HG03097 (cell line): ENCODE measurements around the gene RENBP.
A peak's percentile ranks its signal among the peaks of the same experiment; 100 is the strongest.

Source experiments
- ATAC-seq: cut with Tn5 transposase; IDR thresholded peaks from one replicate; pipeline ENCODE4 v1.9.1; 2021; ENCODE audit not compliant: unreplicated experiment, low FRiP score

Gene RENBP

DNA sequence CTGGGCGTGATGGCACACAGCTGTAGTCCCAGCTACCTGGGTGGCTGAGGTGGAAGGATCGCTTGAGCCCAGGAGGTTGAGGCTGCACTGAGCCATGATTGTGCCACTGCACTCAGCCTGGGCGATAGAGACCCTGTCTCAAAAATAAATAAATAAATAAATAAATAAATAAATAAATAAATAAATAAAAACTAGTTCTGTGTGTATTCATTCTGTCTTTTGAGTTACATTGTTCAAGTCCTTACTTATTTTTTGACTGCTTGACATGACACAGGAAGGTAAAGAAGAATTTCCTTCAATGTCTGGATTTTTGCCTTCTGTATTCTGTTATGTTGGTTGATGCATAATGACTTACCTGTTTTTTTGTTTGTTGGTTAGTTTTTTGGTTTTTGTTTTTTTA lies 7.4 kb downstream of the RENBP start:
- ATAC-seq, result no peak

GRCh38 chrX:153935326-153935851 lies 9.1 kb downstream of the RENBP start:
- ATAC-seq, result peak; percentile 6

DNA sequence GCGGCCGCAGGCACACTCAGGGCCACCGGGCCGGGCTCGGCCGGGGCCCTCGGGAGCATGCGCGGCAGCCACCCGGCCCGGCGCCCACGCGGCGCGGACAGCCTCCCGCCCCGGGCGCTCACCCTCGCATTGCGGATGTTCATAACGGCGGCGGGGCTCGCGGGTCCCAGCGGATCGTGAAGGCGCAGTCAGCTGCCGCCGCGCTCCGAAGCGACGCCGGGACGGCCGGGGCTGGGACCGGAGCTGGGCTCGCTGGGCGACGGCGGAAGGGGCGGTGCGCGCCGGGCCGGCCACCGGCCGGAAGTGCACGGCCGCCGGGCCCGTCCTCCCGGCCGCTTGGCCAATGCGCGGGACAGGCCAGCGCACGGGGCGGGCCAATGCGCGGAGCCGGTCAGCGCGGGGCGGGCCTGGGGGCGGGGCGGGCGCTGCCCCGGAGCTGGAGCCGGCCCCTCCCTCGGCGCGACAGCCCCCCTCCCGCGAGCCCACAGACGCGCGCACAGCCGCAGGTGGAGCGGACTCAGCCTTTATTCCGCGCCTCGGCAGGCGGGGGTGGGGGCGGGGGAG lies 9.6 kb downstream of the RENBP start, which contains the start of gene NAA10:
Gene NAA10, minus strand, starts transcription at position 276 of the 564 bp plus-strand sequence. Its CDS starts 133 bp downstream, at position 143.
- ATAC-seq, result peak; percentile 70

GRCh38 chrX:153934148-153934761 lies 10.2 kb downstream of the RENBP start:
- peak; percentile 9 for ATAC-seq

DNA sequence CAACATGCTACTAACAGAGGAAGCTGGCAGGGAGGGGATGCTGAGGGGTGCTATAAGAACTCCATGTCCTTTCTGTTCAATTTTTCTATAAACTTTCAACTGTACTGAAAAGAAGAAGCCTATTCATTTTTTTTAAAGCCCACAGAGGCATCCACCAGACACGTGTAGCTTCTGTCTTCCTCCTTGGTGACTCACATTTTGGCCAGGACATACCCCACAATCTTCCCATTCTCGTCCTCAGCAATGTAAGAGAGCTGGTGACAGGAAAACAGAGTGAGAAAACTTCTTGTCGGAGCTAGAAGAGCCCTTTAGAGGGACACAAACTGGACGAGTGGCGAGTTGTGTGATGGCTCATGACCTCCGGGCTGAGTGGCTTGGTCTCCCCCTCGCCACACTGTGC lies 10.7 kb downstream of the RENBP start:
- ATAC-seq, result no peak

DNA sequence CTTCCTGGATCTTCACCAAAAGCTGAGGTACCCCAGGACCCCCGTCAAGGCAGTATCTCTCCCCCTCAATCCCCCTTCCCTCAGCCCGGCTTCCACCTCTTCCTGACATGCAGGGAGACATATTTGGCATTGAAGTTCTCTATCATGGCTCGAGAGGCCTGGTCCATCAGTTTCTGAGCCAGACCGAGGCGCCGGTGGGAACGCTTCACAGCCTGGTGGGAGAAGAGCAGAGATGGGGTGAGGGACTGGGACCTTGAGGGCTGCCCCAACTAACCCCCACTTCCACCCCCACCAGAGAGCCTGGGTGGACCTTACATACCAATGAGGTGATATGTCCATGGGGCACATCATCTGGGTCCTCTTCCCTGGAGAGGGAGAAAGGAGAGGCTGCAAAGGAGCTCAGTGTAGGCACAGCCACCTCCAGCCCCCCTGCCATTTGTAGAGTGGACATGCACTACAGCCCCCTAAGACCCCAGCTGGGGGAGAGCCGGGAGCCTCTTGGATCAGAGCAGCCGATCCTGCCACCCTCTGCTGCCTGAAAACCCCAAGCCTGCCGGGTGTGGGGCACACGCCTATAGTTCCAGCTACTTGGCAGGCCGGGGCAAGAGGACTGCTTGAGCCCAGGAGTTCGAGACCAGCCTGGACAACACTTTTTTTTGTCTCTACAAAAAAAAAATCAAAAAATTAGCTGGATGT lies 12.1 kb downstream of the RENBP start:
- ATAC-seq, result no peak

GRCh38 chrX:153931748-153932147 lies 12.7 kb downstream of the RENBP start:
- no peak for ATAC-seq

DNA sequence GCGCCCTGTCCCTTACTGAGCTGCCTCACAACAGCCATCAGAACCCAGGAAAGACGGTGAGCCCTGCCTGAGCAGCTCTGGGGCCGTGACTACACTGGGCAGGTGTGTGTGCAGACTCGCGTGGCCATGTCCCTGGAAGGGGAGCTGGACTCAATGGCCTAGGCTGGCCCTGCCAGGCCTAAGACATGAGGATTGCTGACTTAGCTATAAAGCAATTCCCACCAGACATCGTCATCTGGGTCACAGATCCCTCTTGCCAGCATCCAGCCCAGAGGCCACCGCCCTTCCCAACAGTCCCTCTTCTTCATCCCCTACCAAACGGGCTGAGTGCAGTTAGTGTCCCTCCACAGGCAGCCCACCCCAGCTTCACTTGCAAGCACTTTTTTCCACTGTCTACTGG lies 13.3 kb downstream of the RENBP start:
- no peak for ATAC-seq

- ATAC-seq, result no peak
Observed at GRCh38 chrX:153930011-153930910, 14.2 kb downstream of the RENBP start.

DNA sequence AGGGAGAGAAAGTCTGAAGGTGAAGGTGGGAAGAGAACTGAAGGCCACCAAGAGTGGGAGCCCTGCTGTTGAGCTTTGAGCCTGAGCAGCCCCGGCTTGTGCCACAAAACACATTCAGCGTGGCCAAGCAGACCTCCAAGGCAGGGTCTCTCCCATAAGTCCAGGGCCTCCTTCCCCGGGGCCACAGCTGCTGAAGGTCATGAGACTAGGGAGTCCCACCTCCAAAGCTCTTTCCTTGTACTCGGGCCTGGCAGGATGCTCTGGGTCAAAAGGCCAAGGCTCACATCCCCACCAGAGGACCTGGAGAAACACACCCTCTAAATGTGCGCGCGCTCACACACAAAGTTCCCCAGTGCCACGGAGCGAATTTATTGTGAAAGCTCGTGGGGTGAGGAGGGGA lies 14.9 kb downstream of the RENBP start:
- no peak for ATAC-seq

DNA sequence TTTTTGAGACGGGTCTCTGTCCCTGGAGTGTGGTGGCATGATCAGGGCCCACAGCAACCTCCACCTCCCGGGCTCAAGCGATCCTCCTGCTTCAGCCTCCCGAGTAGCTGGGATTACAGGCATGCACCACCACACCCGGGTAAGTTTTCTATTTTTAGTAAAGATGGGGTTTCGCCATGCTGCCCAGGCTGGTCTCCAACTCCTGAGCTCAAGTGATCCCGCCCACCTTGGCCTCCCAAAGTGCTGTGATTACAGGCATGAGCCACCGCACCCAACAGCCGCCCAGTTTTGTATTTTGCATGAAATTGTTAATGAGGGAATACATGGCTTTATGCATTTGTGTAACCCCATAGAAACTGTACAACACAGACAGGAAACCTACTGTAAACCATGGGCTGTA lies 15.6 kb downstream of the RENBP start:
- no peak for ATAC-seq

DNA sequence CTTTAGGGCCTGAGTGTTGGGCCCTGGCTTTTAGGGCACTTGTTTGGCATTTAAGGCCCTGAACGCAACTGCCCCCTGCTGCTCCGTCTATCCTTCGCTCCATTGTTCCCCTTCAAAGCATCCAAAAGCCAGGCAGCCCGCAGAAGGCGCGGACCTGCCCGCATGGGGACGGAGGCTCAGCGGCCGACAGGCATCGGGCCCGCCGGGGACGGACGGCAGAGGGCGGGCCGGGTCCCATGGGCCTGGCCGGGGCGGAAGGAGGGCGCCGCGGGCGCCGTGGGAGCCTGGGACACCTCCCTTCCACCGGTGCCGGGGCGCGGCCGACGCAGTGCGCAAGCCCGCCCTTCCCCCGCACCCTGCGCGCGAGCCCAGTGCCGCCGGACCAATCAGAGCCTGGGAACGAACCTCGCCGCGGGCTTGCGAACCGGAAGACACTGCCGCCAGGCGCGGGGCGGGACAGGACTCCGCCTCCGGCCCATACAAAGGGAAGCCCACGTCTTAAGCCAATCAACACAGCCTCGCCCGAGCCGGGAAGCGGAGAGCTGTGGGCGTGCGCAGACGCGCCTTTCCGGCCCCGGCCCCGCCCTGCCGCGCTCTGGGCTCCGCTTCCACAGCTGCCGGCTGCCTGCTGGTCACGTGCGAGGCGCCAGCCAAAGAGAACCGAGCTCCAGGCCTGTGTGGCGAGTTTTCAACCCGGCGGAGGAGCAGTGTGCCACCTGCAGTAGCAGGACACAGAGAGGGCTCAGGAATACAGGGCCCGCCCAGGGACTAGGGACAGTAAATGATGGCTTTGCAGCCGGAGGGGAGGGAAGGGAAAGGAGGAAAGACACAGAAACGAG lies 16.3 kb downstream of the RENBP start:
- peak; percentile 77 for ATAC-seq

GRCh38 chrX:153927672-153927921 lies 16.8 kb downstream of the RENBP start:
- ATAC-seq, result no peak

GRCh38 chrX:153926858-153927671 lies 17.4 kb downstream of the RENBP start:
- ATAC-seq, result peak; percentile 38

DNA sequence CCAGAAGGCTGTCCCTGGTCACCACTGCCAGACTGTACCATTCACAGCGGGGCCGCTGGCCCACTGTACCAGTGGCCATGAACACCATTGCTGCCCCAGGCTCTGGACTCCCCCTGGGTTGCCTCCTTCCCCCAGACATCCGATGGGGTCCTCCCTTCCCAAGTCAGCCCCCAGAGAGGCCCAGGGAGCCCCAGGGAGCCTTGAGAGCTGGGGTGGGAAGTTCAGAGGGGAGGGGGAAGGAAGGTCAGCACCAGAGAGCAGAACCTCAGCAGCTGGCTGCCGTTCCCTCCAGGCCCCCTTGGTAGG lies 17.9 kb downstream of the RENBP start:
- no peak for ATAC-seq

DNA sequence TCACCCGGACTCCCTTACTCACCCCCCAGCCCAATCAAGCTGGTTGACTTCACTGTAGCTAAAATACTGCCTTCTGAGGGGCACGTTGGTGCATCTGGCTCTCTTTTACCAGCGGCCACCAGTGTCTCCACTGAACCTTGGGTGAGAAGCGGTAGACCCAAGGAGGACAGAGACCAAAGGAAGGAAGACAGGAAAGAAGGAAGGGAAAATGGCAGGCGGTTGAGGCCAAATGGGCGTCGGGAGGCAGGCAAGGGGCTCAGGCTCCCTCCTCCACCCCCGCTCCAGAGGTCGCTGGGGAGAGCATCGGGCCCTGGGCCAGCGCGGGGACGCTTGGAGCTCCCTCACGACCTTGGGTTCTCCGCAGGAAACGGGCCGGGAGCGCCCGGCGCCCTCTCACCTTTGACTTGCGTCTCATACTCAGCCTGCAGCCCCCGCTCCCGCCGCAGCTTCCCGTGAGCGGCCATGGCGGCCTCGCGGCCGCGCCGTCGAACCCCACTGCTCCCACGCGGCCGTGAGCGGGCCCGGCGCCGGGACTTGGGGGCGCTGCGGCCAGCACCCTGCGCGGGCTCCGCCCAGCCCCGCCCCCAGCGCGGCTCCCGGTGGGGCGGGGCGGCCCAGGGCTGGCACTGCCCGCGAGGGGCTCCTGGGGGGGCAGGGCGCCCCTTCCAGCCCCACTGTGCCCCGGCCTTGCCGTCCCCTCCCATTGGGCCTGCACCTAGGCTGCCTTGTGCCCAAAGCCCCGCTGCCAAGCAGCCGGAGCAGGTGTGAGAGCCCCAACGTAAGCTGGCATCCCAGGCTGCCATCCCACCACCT lies 18.5 kb downstream of the RENBP start, which contains the start of gene ARHGAP4:
Gene ARHGAP4, minus strand, starts transcription at position 526 of the 813 bp plus-strand sequence. Its CDS starts 62 bp downstream, at position 464.
- ATAC-seq, result no peak

GRCh38 chrX:153925387-153925738 lies 19.1 kb downstream of the RENBP start:
- no peak for ATAC-seq

DNA sequence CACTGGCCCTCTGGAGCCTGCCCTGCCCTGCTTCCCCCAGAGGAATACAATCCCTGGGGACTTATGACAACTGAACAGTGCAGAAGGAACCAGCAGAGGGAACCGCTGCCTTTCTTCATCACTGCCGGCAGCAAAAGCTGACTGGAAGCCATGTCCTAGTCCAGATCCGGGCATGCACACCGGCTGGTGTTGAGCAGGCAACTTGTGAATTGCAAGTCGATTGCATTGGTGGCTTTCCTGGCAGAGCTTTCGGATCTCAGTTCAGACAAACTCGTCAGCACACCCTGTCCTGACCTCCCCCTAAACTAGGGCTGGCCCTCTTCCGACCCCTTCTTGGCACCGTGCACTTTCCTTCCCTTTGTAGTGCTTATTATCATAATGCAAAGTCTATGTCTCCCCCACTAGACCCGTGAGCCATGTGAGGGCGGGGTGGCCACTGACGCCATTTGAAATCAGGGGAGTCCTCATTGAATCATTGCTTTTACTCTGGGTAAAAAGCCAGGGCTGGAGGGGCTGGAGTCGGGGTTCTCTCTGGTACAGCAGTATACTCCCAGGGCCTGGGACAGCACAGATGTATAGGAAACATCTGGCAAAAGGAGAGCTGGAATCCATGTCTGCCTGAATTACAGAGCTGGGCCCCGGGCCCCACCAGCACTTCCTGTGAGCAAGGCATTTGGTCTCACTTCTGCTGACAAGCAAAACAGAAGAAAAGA lies 20.1 kb downstream of the RENBP start:
- no peak for ATAC-seq
